SK-N-SH (cell line): Measurements from ENCODE around the gene SACS. TPM values are rescaled to one million over a fixed set of nuclear protein-coding genes. Genes with fewer than 3 reads are reported as not detected.

Experiments
- CTCF ChIA-PET: fragments of 300-600, 350-600 bp; formaldehyde crosslinking; extraction: SDS; loops from one replicate; lab custom pipeline; 2021; lab: Yijun Ruan, JAX
- POLR2A ChIA-PET: fragments of 350-600 bp; sonication (Branson Sonifier 250); formaldehyde crosslinking; extraction: SDS; loops from one replicate; lab custom pipeline; 2020; ENCODE audit warnings: antibody characterized with exemption, inconsistent platforms; lab: Yijun Ruan, JAX
- DNase-seq: peaks from one replicate; pipeline ENCODE4 v3.0.0; 2012
- H2AFZ ChIP-seq: fragments of 200-600 bp; sonication (generic); 2 replicates; pipeline ENCODE4 v1.8.1; 2016; ENCODE audit warnings: antibody characterized with exemption, mild to moderate bottlenecking, low read depth
- H3F3A ChIP-seq: fragments of 200-600 bp; sonication (generic); replicated peaks from 2 replicates; pipeline ENCODE3; 2016; ENCODE audit warnings: antibody characterized with exemption, mild to moderate bottlenecking; ENCODE audit not compliant: insufficient read depth
- H3K27ac ChIP-seq, 2 experiments: fragments of 200-500 bp in 1 of 2; fragments of 200-600 bp in 1 of 2; sonication (Bioruptor generic) in 1 of 2; sonication (generic), shearing (Covaris generic) in 1 of 2; 2 replicates each; pipeline versions ENCODE4 v1.5.1 to v1.6.1; 2014 to 2016; ENCODE audit warnings: low read depth in 2 of 2, inconsistent platforms in 1 of 2, low read length in 1 of 2, mild to moderate bottlenecking in 1 of 2, mixed read lengths in 1 of 2
- H3K27me3 ChIP-seq: fragments of 200-600 bp; sonication (generic), shearing (Covaris generic); 2 replicates; pipeline ENCODE4 v1.6.1; 2016; ENCODE audit warnings: mixed run types; ENCODE audit not compliant: insufficient read depth
- H3K36me3 ChIP-seq, 2 experiments: fragments of 200-500 bp in 1 of 2; fragments of 200-600 bp in 1 of 2; sonication (Bioruptor generic) in 1 of 2; sonication (generic) in 1 of 2; replicated peaks in 1 of 2; 2 replicates each; pipeline versions ENCODE3 to v1.5.1; 2014 to 2016; ENCODE audit warnings: low read length in 1 of 2, mild to moderate bottlenecking in 1 of 2; ENCODE audit not compliant: insufficient read depth in 2 of 2, control insufficient read depth in 1 of 2
- H3K4me1 ChIP-seq, 2 experiments: fragments of 200-500 bp in 1 of 2; fragments of 200-600 bp in 1 of 2; sonication (Bioruptor generic) in 1 of 2; sonication (generic), shearing (Covaris generic) in 1 of 2; 2 replicates each; pipeline versions ENCODE4 v1.5.1 to v1.6.1; 2014 to 2016; ENCODE audit warnings: low read depth in 1 of 2, low read length in 1 of 2, mixed run types in 1 of 2; ENCODE audit not compliant: insufficient read depth in 2 of 2, control insufficient read depth in 1 of 2
- H3K4me2 ChIP-seq: fragments of 200-600 bp; sonication (generic), shearing (Covaris generic); 2 replicates; pipeline ENCODE4 v1.6.1; 2017; ENCODE audit warnings: mixed run types
- H3K4me3 ChIP-seq, 2 experiments: fragments of 200-500 bp in 1 of 2; fragments of 200-600 bp in 1 of 2; sonication (Bioruptor generic) in 1 of 2; sonication (generic), shearing (Covaris generic) in 1 of 2; 2 replicates each; pipeline versions ENCODE4 v1.5.1 to v1.8.1; 2014 to 2016; ENCODE audit warnings: low read depth in 2 of 2, inconsistent platforms in 1 of 2, low read length in 1 of 2, mild to moderate bottlenecking in 1 of 2, mixed read lengths in 1 of 2, moderate library complexity in 1 of 2
- H3K79me2 ChIP-seq: fragments of 200-600 bp; sonication (generic); 2 replicates; pipeline ENCODE4 v1.8.1; 2017; ENCODE audit warnings: mild to moderate bottlenecking; ENCODE audit not compliant: insufficient read depth
- H3K9ac ChIP-seq: fragments of 200-600 bp; sonication (generic); 2 replicates; pipeline ENCODE4 v1.6.1; 2017; ENCODE audit warnings: mixed run types
- H3K9me2 ChIP-seq: fragments of 200-600 bp; sonication (generic); 2 replicates; pipeline ENCODE4 v1.6.1; 2017; ENCODE audit warnings: mixed run types
- H3K9me3 ChIP-seq: fragments of 200-600 bp; sonication (generic); 2 replicates; pipeline ENCODE4 v1.6.1; 2017; ENCODE audit warnings: mixed run types, mild to moderate bottlenecking, moderate library complexity
- H4K20me1 ChIP-seq: fragments of 200-600 bp; sonication (generic); 2 replicates; pipeline ENCODE4 v1.6.1; 2017; ENCODE audit warnings: mild to moderate bottlenecking, mixed run types; ENCODE audit not compliant: insufficient read depth
- CHD2 ChIP-seq: fragments of 150-350 bp; IDR thresholded peaks from 2 replicates; pipeline ENCODE4 v1.6.1; 2018; ENCODE audit warnings: low read length; ENCODE audit not compliant: partially characterized antibody
- EP300 ChIP-seq, 2 experiments: IDR thresholded peaks; 2 replicates each; pipeline versions ENCODE4 v1.4.0 to v1.6.1; 2012; ENCODE audit warnings: borderline replicate concordance in 1 of 2, low read depth in 1 of 2, low read length in 1 of 2
- EZH2phosphoT487 ChIP-seq: fragments of 200-600 bp; sonication (generic); IDR thresholded peaks from 2 replicates; pipeline ENCODE4 v1.6.1; 2017; ENCODE audit warnings: low read depth, mixed run types, mild to moderate bottlenecking, antibody characterized with exemption, moderate library complexity, borderline replicate concordance
- FOSL2 ChIP-seq: IDR thresholded peaks from 2 replicates; pipeline ENCODE4 v1.4.0; 2012; ENCODE audit warnings: low read depth, mild to moderate bottlenecking, moderate library complexity, borderline replicate concordance
- FOXJ3 ChIP-seq: sonication (generic); formaldehyde crosslinking; IDR thresholded peaks from 2 replicates; pipeline ENCODE4 v1.5.1; 2020; ENCODE audit warnings: mild to moderate bottlenecking, missing genetic modification reagents
- FOXM1 ChIP-seq: IDR thresholded peaks from 2 replicates; pipeline ENCODE4 v1.4.0; 2012; ENCODE audit warnings: low read depth, mild to moderate bottlenecking
- GABPA ChIP-seq: IDR thresholded peaks from 2 replicates; pipeline ENCODE4 v1.4.0; 2012; ENCODE audit warnings: low read depth, mild to moderate bottlenecking
- GATA2 ChIP-seq: sonication (generic); formaldehyde crosslinking; IDR thresholded peaks from 2 replicates; pipeline ENCODE4 v1.5.0; 2020; ENCODE audit warnings: mild to moderate bottlenecking, missing genetic modification reagents
- MXI1 ChIP-seq: IDR thresholded peaks from 2 replicates; pipeline ENCODE4 v1.6.1; 2012; ENCODE audit warnings: mild to moderate bottlenecking, low read depth, low read length, improper control_type of control experiment
- NFIC ChIP-seq: IDR thresholded peaks from 2 replicates; pipeline ENCODE4 v1.4.0; 2012; ENCODE audit warnings: borderline replicate concordance
- PBX3 ChIP-seq: IDR thresholded peaks from 2 replicates; pipeline ENCODE4; 2012
- POLR2AphosphoS5 ChIP-seq: IDR thresholded peaks from 2 replicates; pipeline ENCODE4 v1.6.1; 2012; ENCODE audit warnings: low read depth, low read length
- RAD21 ChIP-seq: IDR thresholded peaks from 2 replicates; pipeline ENCODE4 v1.6.1; 2012; ENCODE audit warnings: mild to moderate bottlenecking, low read length
- RCOR1 ChIP-seq: fragments of 150-350 bp; IDR thresholded peaks from 2 replicates; pipeline ENCODE4 v1.6.1; 2017; ENCODE audit warnings: antibody characterized with exemption, low read length
- RXRA ChIP-seq: IDR thresholded peaks from 2 replicates; pipeline ENCODE4 v1.4.0; 2012; ENCODE audit warnings: low read depth, mild to moderate bottlenecking, borderline replicate concordance
- TAF1 ChIP-seq: IDR thresholded peaks from 2 replicates; pipeline ENCODE4 v1.6.1; 2012; ENCODE audit warnings: low read depth, mild to moderate bottlenecking, low read length, moderate library complexity, borderline replicate concordance
- TCF12 ChIP-seq: IDR thresholded peaks from 2 replicates; pipeline ENCODE4 v1.4.0; 2012
- TEAD4 ChIP-seq: IDR thresholded peaks from 2 replicates; pipeline ENCODE4 v1.4.0; 2012; ENCODE audit warnings: mild to moderate bottlenecking, borderline replicate concordance; ENCODE audit not compliant: insufficient read depth
- USF2 ChIP-seq: fragments of 150-350 bp; IDR thresholded peaks from 2 replicates; pipeline ENCODE4 v1.6.1; 2017; ENCODE audit warnings: antibody characterized with exemption, low read length, low read depth, borderline replicate concordance
- YY1 ChIP-seq: IDR thresholded peaks from 2 replicates; pipeline ENCODE4 v1.4.0; 2012; ENCODE audit warnings: low read depth, mild to moderate bottlenecking
- WGBS: methylation state at CpG from one replicate; pipeline ENCODE4 v1.1.6; 2017; ENCODE audit warnings: low lambda C conversion rate; 5-methylcytosine and 5-hydroxymethylcytosine counted together
- polyA plus RNA-seq, 3 experiments: library from polyadenylated mRNA; depleted of rRNA; stranded (reverse); fragments of >200 nt; gene quantifications; 2 replicates each; pipeline ENCODE4 v1.2.3, GENCODE V29; 2012
- TF ChIP-seq, protein P1 (sequence below): fragments of 200-600 bp; sonication (generic); IDR thresholded peaks from 2 replicates; pipeline ENCODE4 v1.6.1; 2017; ENCODE audit warnings: antibody characterized with exemption, mild to moderate bottlenecking, moderate library complexity

SACS gene
- polyA plus RNA-seq, 1 of the 3 experiments (the other 2 are of a cell fraction), result 5.9 TPM

DNA sequence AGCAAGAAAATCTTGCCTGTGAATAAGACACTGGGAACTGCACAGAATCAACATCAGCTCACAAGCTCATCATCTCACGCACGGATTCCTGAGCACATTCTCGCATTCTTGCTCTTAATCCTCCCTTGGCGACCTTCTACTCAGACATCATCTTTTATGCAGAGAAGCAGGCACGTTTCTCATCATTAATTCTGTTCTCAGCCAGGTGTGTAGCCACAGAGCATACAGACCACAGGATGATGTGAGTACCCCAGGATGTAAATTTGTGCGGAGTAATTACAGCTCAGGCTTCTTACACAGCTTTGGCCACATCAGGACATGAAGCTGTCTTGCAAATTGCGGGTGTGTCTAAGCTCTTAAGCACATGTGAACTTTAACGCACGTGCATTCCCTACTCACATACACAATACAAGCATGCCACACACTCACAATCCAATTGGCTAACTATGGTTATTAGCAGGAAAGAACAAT, 36.5 kb upstream of the SACS start:
- CTCF ChIA-PET, result interaction anchor here (0.8 to 4.9 kb wide), 5 partner anchors 10 to 420 kb away, joined by 3 to 37 read pairs (median 6); partner anchors contain the start of gene MIPEP
- Histone ChIP-seq H3F3A (peaks cover 3% of the 10 kb centered on the region), H4K20me1 (no peaks in the 10 kb centered on the region), H2AFZ (no peak overlapping the region), H3K4me3 (no peak overlapping the region), H3K27ac (no peak overlapping the region), H3K27me3 (no peaks in the 10 kb centered on the region), H3K9me3 (no peaks in the 10 kb centered on the region), H3K9ac (no peak overlapping the region), H3K4me1 (peaks cover 0 to 20% of the 10 kb centered on the region in 2 experiments; a peak in 2 of 4 replicates), H3K4me2 (no peak overlapping the region), H3K36me3 (no peaks in the 10 kb centered on the region), H3K9me2 (no peaks in the 10 kb centered on the region), H3K79me2 (no peaks in the 10 kb centered on the region)
- TF ChIP-seq, protein P1, sequence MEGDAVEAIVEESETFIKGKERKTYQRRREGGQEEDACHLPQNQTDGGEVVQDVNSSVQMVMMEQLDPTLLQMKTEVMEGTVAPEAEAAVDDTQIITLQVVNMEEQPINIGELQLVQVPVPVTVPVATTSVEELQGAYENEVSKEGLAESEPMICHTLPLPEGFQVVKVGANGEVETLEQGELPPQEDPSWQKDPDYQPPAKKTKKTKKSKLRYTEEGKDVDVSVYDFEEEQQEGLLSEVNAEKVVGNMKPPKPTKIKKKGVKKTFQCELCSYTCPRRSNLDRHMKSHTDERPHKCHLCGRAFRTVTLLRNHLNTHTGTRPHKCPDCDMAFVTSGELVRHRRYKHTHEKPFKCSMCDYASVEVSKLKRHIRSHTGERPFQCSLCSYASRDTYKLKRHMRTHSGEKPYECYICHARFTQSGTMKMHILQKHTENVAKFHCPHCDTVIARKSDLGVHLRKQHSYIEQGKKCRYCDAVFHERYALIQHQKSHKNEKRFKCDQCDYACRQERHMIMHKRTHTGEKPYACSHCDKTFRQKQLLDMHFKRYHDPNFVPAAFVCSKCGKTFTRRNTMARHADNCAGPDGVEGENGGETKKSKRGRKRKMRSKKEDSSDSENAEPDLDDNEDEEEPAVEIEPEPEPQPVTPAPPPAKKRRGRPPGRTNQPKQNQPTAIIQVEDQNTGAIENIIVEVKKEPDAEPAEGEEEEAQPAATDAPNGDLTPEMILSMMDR, result no peak
- TF ChIP-seq EP300 (IDR thresholded peaks at IDR 0.05; ENCODE audit: borderline replicate concordance in 1 of 2, low read depth in 1 of 2, low read length in 1 of 2) (no peak), YY1 (no peak)
- 92% methylated on average over 9 of the region's 9 CpGs for WGBS
- POLR2A ChIA-PET, result no interaction called here
- no peak for DNase-seq

DNA sequence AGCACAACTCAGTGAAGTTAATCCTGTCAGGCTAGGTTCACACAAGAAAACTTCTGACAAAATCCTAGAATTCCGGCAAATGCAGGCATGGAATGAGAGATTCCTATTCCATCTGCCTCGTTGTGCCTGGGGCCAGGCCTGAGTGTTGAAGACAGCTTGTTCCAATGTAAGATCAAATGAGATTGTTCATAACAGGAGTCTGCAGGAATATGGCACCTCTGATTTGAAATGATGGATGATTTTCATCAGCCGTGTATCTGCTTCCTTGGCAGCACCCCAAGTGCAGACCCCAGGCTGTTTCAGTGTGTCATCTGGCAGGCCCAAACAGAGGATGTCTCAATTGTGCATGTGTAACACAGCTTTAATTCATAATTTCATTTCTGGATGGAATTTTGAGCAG, 35.3 kb upstream of the SACS start:
- Histone ChIP-seq H3K36me3 (no peaks in the 10 kb centered on the region), H3K4me3 (no peak overlapping the region), H3K27me3 (no peaks in the 10 kb centered on the region), H4K20me1 (no peaks in the 10 kb centered on the region), H3K27ac (peak overlapping the region in 1 of 2 experiments; percentile 67; a peak in 2 of 4 replicates), H3K4me2 (no peak overlapping the region), H3F3A (peaks cover 3% of the 10 kb centered on the region), H3K79me2 (no peaks in the 10 kb centered on the region), H2AFZ (no peak overlapping the region), H3K9me3 (no peaks in the 10 kb centered on the region), H3K9ac (no peak overlapping the region), H3K4me1 (peaks cover 0 to 20% of the 10 kb centered on the region in 2 experiments; a peak in 2 of 4 replicates), H3K9me2 (no peaks in the 10 kb centered on the region)
- TF ChIP-seq NFIC (peak; percentile 22; the same call in 1 of the 2 replicates), CHD2 (peak; percentile 77), TAF1 (no peak), MXI1 (peak; percentile 70; the same call in 1 of the 2 replicates), EZH2phosphoT487 (no peak), RCOR1 (peak; percentile 99), TCF12 (peak; percentile 37; the same call in 1 of the 2 replicates), GABPA (no peak), PBX3 (0 out of 2 replicates have a peak, but pooled peaks have one; percentile 8), EP300 (IDR thresholded peaks at IDR 0.05; ENCODE audit: borderline replicate concordance in 1 of 2, low read depth in 1 of 2, low read length in 1 of 2) (peak in 1 of 2 experiments; percentile 98; a peak in 2 of 4 replicates), FOSL2 (no peak), POLR2AphosphoS5 (peak; percentile 37; the same call in 1 of the 2 replicates), FOXJ3 (CRISPR knock-in tag) (peak; percentile 96), TEAD4 (peak; percentile 8; the same call in 1 of the 2 replicates), USF2 (no peak), FOXM1 (no peak), RAD21 (peak; percentile 25; the same call in 1 of the 2 replicates), GATA2 (CRISPR knock-in tag) (peak; percentile 92), RXRA (no peak)
- WGBS, result 79% methylated on average over 3 of the region's 3 CpGs
- DNase-seq, result peak; percentile 75
- POLR2A ChIA-PET, result interaction anchor here (0.5 to 3.0 kb wide), 2 partner anchors 102 to 140 kb away, joined by 3 to 18 read pairs; partner anchors contain the start of gene TNFRSF19
- CTCF ChIA-PET, result interaction anchor here (0.7 to 4.9 kb wide), 13 partner anchors 14 to 585 kb away, joined by 3 to 37 read pairs (median 5); partner anchors contain the start of genes MIPEP and TNFRSF19
